NCI-H1436 treated with DMSO at 0.1 percent for 48 hours (cell line): ENCODE measurements around the gene HDAC8.
"Not testable (repeated sequence)": the region's sequence is repeated elsewhere in the genome, so short reads cannot be mapped to it uniquely, and the experiment has no call there.

Experiments
- DNase-seq: peaks from one replicate; lab custom pipeline; 2025; lab: John Stamatoyannopoulos, UW

HDAC8 gene

DNA sequence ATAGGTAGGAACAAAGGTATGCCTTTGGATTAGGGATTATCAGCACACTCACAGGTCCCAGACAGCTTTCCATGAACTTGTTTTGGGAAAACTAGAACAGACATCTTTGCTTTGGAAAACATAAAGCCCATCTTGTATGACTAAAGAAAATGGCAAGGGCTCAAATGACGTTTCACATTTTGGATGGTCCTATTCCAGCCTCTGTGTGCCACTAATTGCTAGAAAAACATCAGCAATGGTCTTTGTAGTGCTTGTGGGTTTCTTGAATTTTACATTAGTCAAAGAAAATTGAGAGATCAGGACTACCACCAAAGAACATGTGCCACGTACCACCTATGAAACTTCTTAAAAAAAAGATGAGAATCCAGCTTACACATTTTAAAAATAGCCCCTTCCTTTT lies 111.4 kb downstream of the HDAC8 start:
- no peak for DNase-seq

DNA sequence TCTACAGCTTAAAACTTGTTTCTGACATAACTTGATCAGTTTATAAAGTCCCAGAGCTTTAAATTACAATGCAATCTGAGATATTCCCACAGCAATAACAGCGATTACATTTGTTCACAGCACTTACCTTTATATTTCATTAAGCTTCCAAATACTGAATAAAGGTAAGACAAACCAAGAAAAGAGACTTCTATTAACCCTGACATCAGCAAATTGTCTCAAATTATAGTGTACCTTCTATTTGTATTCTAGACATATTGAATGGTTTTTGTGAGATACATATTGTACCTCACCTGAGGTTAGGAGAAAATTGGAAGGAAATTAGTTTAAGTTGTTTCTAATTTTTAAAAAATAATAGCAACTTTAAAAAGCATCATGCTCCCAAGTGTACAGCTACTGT lies 111.9 kb downstream of the HDAC8 start:
- DNase-seq = no peak

DNA sequence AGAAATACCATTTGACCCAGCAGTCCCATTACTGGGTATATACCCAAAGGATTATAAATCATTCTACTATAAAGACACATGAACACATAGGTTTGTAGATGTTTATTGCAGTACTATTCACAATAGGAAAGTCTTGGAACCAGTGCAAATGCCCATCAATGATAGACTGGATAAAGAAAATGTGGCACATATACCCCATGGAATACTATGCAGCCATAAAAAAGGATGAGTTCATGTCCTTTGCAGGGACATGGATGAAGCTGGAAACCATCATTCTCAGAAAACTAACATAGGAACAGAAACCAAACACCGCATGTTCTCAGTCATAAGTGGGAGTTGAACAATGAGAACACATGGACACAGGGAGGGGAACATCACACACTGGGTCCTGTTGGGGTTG lies 123.6 kb downstream of the HDAC8 start:
- not testable (repeated sequence) for DNase-seq

DNA sequence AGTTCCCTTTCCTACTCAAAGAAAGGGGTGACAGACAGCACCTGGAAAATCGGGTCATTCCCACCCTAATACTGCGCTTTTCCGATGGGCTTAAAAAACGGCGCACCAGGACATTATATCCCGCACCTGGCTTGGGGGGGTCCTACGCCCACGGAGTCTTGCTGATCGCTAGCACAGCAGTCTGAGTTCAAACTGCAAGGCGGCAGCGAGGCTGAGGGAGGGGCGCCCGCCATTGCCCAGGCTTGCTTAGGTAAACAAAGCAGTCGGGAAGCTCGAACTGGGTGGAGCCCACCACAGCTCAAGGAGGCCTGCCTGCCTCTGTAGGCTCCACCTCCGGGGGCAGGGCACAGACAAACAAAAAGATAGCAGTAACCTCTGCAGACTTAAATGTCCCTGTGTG lies 131.9 kb downstream of the HDAC8 start:
- not testable (repeated sequence) for DNase-seq

DNA sequence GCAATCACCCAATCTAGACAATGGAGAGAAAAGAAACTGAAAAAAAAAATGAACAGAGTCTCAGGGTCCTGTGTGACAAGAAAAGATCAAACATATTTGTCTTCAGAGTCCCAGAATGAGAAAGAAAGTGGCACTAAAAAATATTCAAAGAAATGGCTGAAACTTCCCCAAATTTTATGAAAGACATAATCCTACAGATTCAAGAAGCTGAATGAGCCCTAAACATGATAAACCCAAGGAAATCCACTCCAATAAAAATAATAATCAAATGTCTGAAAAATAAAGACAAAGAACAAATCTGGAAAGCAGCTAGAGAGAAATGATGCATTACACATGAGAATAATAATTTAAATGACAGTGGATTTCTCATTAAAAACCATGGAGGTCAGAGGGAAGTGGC lies 136.6 kb downstream of the HDAC8 start:
- DNase-seq = no peak

DNA sequence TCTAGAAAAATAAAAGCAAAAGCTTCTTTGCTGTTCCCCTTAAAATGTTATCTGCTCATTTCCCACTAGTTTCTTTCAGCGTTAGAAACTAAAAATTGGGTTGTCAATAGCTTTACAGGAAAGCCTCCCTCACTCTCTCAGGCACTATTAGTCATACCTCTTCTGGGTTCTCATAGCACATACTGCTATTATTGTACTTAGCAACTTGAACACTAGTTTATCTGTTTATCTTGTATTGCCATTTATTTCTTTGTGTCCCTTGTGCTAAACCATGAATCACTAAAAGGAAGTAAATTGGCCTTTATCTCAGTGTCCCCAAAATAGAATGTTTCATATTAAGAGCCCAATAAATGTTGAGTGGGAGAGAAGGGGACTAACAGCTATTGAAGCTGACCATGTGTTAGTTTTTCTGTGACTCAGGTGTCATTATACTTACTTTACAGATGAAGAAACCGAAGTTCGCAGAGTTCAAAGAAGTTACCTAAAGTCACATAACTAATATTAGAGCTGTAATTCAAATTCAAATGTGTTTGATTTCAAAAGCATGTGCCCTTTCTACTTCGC lies 142.2 kb downstream of the HDAC8 start:
- no peak for DNase-seq

DNA sequence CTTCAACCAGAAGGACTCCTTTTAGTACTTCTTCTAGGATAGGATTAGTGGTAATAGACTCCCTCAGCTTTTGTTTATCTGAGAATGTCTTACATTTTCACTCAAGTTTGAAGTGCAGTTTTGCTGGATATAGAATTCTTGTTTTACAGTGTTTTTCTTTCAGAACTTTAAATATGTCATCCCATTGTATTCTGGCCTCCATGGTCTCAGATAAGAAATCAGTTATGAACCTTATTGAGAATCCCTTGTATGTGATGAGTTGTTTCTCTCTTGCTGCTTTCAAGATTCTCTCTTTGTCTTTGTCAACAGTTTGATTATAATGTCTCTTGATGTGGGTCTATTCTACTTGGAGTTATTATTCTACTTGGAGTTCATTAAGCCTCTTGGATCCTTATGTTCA lies 150.8 kb downstream of the HDAC8 start:
- no peak for DNase-seq

DNA sequence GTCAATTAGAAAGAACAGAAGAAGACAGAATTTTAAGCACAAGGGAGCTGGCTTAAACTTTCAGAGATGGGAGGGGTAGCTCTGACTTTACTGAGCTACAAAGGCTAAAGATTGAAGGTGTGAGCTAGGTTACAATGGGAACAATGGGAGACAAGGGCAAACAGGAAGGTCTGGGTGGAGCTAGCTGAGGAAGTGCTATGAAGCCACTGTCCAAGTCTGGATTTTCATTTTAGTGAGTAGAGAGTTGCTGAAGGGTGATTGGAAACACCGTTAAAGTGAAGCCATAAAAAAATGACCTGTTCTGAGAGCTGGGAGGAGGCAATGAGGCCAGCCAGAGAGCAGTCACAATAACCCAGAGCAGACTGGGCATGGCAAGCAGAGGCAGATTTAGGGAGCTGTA lies 162.7 kb downstream of the HDAC8 start:
- DNase-seq = no peak

DNA sequence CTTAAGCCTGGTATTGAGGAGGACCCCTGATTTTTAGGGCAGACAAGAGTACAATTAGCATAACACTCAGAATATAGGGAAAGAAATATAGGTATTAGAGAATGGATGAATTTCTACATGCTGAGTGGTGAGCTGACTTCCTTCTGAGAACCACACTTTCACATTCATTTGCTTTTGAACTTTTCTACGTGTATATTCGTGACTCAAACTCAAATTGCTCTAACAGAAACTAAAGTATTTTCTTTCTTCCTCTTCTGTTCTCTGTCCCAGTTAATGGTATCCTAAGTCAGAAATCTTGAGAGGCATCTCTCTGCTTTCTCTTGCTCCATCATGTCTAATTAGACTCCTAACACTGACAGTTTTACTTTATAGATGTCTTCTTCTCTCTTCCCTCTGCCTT lies 163.8 kb downstream of the HDAC8 start:
- DNase-seq = no peak

DNA sequence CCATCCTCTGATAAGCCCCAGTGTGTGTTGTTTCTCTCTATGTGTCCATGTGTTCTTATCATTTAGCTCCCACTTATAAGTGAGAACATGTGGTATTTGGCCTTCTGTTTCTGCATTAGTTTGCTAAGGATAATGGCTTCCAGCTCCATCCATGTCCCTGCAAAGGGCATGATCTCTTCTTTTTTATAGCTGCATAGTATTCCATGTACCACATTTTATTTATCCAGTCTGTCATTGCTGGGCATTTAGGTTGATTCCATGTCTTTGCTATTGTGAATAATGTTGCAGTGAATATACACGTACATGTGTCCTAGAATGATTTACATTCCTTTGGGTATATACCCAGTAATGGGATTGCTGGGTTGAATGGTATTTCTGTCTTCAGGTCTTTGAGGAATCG lies 167.5 kb downstream of the HDAC8 start:
- DNase-seq = not testable (repeated sequence)

DNA sequence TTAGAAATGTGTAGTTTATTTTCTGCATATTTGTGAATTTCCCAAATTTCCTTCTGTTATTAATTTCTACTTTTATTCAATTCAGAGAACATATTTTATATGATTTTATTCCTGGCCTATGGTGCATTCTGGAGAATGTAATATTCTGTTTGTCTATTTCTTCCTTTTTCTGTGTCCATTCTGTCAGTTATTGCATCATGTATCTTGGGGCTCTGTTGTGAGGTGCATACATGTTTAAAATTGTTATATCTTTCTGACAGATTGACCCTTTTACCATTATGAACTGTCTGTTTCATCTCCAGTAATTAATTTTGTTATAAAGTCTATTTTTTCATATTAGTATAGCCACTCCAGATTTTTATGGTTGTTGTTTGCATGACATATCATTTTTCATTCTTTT lies 170.0 kb downstream of the HDAC8 start:
- no peak for DNase-seq

DNA sequence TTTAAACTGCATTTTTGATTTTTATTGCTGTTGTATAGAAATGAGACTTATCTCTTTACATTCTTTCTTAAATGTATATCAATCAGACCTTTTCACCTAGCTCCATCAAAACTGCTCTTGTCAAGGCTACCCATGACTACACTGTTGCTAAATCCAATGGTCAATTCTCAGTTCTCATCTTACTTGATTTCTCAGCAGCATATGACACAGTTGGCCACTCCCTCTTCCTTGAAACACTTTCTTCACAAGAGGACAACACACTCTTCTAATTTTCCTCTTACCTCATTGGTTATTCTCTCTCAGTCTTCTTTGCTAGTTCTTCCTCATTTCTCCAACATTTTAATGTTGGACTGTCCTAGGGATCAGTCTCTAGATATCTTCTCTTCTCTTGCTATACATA lies 172.8 kb downstream of the HDAC8 start:
- DNase-seq = no peak

DNA sequence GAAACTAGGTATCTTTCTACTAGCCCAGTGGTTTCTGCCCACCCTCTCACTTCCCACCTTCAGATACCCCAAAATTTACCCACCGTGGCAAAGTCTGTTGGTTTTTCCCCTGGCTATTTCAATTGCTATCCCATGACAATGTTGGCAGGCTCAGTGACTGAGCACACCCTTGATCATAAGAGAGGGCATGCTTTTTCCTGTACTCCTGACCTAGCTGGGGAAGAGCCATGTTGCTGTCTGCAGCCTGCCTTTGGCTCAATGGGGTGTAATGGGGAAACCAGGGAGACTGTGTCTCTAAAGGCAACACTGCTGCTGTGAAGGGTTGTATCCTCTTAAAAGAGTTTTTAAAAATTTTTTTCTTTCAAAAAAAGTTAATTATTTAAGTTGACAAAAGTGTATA lies 176.5 kb downstream of the HDAC8 start:
- no peak for DNase-seq

DNA sequence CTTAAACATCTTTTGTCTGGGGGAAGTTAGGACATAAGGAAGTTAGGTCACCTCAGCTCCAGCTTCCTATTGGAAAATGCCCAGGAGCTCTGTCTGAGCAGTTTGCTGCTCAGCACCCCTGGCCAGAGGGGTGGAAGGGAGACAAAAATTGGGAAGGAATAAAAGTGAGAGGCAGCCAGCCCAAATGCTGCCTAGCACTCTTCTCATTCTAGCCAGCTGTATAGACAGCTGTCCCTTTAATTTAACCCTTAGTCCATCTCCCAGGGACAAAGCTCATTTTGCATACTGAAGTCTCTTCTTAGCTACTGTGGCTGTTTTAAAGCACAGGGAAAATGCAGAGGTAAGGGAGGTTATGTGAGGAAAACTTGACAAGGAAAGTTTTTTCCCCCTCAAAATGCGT lies 177.4 kb downstream of the HDAC8 start:
- DNase-seq = no peak

DNA sequence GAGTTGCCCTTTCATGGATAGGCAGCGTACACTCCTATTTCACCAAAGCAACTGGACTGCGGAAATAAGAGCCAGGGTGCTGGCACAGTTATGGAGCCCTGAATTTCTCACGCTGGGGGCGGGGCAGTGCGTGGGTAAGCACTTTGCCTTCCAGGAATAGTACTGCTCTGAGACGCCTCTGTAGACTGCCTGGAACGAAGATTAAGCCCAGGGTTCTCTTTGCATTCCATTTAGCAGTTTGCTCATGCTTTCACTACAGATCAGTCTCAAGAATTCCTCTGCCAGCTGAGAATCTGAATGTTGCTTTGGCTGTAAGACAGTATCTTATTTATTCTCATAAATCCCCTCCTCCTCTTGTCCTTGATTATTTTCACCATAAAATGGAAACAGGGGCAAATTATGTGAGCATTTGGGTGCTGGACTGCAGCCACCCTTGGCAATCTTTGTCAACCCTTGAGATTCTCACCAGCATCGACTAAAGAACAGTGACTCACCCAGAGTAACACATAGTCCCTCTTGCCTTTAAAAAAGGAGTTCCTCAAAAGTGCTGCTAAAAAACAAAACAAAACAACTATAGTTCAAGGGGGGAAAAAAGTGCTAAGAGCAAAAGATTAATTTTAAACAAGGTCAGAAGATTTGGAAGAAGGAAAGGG lies 178.0 kb downstream of the HDAC8 start:
- DNase-seq = no peak

DNA sequence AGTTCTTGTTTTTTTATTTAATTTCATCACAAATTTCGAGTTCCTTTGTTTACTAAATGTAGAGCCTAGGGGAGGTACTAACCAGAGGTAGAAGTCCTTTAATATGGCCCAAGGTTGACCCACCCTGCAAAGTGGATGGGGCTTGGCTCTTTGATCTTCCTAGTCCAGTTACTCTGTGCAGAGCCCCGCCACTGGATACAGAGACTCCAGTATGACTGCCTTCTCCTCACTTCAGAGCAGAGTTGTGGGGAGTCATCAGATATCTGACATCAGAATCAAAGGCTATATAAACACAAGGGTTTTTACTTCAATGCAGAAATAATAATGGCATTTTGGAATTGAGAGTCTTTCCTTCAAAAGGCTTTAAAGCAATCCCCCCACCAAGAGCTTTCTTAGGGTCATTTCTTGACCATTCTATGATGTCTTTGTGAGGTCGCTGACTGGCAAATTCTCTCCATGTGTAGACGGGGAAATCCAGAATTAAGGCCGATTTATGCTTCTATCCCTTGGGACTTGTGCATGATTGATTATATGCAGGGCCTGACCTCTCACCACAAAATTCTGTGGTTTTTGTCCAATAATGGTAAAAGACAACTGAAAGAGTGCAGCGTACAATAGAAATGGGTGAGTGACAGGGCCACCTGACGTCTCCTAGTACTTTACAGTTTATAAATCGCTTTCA lies 178.7 kb downstream of the HDAC8 start:
- DNase-seq = no peak

DNA sequence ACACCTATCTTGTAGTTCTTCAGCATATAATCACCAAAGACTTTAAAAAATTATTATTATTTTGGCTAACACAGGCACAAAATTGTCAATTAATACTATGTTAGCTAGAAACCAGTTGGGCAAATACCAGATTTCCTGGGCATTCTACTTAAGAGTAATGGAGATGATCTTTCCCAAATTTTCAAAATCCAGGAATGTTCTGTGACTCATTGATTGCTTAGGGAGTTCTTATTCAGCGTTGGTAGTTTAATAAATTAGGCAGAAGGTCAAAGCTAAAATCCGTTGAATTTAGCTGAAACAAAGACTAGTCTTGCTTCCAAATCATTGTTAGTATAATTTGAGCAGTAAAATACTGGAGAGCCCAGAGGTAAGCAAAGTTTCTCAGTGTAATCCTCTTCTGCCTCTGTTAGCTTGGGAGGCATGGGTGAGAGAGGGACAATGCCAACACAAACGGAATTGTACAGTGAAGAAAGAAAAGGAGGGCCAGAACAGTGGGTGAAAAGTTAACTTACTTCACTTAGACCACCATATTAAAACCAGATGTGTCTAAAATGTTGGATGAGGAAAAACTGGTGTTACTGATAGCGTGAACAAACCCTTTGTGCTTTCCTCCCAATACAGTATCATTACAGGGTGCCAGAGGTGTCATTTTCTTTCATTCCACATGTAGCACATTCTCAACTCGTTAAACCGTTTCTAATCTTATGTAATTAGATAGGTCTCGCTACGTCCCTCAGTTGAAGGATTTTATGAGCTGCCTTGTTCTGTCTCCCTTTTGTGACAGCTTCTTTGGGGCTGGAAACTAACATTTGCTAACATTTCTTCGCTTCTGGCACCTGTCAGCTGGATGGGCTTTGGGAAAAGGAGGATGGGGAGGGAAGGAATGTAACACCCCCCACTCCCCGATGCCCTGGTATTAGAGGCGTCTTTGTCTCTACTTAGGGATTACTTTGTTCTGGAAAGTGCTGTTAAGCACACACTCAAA lies 179.5 kb downstream of the HDAC8 start:
- no peak for DNase-seq

DNA sequence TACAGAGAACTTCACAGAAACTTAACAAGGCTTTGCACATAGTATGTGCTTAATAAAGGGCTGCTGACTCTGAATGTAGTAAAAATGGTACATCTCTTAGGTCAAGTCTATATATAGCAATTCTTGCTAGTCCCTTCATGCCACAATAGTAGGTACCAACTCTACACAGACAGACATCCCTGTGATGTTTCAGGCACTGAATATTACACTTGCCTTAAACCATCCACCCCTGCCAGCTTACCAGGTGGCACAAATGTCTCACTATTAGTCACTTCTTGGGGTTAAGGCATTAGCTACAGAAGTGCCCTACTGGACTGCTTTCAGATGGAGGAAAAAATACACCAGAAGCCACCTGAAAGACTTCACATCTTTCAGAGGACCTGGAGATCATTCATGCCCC lies 180.6 kb downstream of the HDAC8 start:
- no peak for DNase-seq

DNA sequence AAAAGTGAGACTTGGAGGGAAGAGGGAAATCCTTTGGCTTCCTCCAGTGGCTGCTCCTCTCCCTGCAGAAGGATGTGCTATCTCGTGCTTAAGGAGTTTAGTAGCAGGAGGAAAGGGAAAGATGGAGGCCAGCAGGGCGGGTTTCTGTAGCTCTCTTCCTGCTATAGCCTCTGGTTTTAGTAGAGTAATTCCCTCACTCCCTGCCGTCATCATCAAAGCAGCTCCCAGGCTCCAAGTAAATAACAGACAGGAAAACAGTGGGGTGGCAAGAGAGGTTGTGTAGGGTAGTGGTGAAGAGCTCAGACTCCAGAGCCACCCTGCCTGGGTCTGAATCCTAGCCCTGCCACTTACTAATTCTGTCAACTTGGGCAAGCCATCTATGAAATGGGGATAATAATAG lies 185.4 kb downstream of the HDAC8 start:
- DNase-seq = no peak

DNA sequence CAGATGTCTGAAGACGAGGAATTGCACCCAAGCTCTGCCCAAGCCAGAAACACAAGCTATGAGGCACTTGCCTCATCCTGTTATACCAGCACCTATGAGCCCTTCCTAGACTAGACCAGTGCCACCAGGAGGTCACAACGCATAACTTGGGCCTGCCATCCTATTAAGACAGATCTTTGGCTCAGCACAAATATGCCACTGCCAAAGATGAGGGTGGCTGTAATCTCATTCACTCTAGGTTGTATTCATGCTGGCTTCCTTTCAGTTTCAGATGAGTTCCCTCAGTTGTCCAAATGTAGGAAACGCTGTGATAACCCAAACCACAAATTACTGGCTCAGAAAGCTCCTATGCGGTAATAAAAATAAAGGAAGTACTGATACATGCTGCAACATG lies 190.4 kb downstream of the HDAC8 start:
- DNase-seq = no peak

DNA sequence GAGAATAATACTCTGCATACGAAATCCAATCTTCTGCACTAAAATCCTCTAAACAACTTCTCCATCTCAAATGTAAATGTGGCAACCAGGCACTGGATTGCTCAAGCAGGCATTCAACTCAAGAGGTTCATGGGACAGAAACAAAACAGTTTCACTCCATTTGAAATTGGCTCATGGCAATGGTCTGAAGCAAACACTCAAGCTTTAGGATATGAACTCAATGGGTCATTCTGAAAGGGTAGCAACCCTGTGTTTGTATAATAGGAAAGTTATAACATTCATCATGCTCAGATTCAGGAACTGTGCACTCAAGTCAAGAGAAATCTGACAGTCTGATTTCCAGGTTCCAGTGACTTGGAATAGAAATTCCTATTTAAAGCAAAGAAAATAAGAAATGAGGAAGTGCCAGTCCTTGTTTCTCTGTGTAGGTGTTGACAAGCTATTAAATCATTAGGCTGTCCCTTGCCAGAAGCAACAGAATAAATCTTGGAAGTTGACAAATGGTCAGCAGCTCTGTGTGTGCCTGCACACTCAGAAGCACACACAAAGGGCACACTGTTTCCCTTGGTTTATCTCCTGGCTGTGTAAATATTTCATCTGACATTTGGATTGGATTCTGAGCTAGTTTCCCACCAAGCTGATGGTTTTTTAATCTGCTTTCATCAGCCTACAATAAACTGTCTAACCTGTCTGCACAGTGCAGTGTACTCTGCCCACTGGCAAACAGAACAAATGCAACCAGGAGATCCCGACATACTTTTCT lies 191.0 kb downstream of the HDAC8 start:
- DNase-seq = no peak

DNA sequence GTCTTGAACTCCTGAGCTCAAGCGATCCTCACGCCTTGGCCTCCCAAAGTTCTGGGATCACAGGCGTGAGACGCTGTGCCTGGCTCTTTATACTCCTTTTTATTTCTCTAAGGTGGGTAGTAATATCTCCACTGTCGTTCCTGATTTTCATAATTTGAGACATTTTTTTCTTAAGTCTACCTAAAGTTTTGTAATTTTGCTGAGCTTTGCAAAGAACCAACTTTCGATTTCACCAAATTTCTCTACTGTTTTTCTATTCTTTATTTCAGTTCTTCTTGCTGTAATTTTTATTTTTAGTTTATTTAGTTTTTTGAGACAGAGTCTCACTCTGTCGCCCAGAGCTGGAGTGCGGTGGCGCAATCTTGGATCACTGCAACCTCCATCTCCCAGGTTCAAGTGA lies 196.5 kb downstream of the HDAC8 start:
- no peak for DNase-seq
